GM12892 (cell line): Measurements from ENCODE around the gene APBB1IP.
"Not testable (repeated sequence)": the region's sequence is repeated elsewhere in the genome, so short reads cannot be mapped to it uniquely, and the experiment has no call there.

Experiments
- DNase-seq: peaks from one replicate; pipeline ENCODE4 v3.0.0; 2011; ENCODE audit not compliant: insufficient read length
- FAIRE-seq: peaks from 2 replicates; lab custom pipeline; 2011; peaks lifted over from hg19 to GRCh38; lab: Jason Lieb, UNC
- POLR2A ChIP-seq: IDR thresholded peaks from 2 replicates; pipeline ENCODE4 v1.6.1; 2011; ENCODE audit warnings: low read depth, low read length, control low read depth
- POLR2AphosphoS5 ChIP-seq: IDR thresholded peaks from 2 replicates; pipeline ENCODE4 v1.6.1; 2011; ENCODE audit warnings: low read depth, low read length, control low read depth
- TAF1 ChIP-seq: IDR thresholded peaks from 2 replicates; pipeline ENCODE4 v1.6.1; 2011; ENCODE audit warnings: low read depth, mild to moderate bottlenecking, control low read depth, low read length, borderline replicate concordance

The APBB1IP gene

DNA sequence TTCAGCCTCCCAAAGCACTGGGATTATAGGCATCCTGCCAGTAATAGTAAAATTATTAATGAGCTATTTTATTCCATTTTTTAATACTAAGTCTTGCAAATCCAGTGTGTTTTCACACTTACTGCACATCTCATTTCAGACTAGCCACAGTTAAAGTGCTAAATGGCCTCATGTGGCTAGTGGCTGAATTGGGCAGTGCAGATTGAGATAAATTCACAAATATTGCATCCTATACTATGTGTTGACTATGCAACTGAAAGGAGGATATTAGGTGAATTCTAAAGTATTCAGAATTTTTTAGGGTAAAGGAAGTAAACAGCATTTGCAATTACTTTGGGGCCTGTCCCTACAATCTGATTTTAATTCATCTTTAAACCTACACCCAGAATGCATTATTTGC, 10.2 kb downstream of the APBB1IP start:
- FAIRE-seq (peak; percentile 76), DNase-seq (no peak)
- TF ChIP-seq POLR2A (no peak), POLR2AphosphoS5 (no peak), TAF1 (no peak)

DNA sequence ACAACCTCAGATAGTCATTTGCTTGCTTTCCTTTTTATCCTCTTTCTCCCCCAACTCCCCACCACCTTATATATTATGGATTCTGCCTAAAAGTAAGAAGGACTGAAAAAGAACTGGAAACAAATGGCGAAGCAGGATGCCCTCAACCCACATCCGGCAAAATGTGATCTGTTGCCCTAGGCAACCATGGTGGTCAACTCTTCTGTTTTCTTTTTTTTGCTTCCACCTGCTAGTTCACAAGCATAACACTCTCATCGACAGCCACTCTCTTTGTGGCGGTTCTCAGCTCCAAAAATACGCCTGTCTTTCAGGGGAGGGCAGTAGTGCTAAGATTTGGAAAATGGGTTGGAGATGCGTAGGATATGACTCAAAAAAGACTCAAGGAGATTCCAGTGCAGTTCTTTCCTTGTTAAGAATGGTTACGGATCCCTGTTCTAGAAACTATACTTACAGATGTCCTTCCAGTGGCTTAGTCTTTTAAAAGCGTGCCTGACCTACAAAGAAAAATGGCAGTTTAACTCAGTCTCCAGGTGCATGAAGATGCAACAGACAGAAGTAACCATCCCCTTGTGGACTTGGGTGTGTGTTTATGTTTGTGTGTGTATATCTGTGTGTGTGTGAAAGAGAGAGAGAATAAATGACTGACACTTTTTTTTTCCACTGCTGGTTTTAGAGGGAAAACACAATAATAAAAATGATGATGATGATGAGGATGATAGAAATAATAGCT, 10.7 kb downstream of the APBB1IP start:
- no peak for DNase-seq
- TF ChIP-seq POLR2AphosphoS5, result no peak
- no peak for TF ChIP-seq POLR2A
- TF ChIP-seq TAF1, result no peak
- peak; percentile 95 for FAIRE-seq

DNA sequence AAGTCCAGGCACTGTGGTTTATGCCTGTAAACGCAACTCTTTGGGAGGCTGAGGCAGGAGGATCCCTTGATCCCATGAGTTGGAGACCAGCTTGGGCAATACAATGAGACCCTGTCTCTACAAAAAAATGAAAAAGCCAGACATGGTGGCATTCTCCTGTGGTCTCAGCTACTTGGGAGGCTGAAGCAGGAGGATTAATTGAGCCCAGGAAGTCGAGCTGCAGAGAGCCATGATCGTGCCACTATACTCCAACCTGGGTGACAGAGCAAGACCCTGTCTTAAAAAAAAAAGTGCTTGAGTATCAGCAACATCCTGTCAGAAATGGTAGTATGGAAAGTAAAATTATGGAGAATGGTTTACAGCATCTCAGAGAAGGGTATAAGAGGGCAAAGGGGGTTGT, 11.6 kb downstream of the APBB1IP start:
- DNase-seq, result no peak
- TF ChIP-seq POLR2AphosphoS5 (no peak), POLR2A (no peak), TAF1 (no peak)
- FAIRE-seq, result peak; percentile 89

DNA sequence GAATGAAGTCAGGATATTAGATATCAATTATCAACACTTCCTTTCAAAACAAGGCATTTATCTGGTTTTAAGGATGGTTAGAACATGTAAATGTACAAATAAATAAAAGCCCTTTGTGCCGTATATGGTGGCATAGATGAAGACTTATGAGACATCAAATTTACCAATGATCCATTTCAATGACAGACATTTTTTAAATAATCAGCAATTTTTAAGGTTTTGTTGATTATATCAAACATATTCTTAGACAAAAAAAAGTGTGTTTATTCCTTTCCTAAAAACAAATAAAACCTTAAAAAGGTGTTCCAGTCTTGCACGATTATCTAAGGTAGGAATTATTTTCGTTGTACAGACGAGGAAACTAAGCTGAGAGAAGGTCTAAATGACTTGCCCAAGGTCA, 13.8 kb downstream of the APBB1IP start:
- FAIRE-seq (no peak), DNase-seq (no peak)
- no peak for TF ChIP-seq POLR2AphosphoS5
- TF ChIP-seq TAF1, result no peak
- TF ChIP-seq POLR2A, result no peak

DNA sequence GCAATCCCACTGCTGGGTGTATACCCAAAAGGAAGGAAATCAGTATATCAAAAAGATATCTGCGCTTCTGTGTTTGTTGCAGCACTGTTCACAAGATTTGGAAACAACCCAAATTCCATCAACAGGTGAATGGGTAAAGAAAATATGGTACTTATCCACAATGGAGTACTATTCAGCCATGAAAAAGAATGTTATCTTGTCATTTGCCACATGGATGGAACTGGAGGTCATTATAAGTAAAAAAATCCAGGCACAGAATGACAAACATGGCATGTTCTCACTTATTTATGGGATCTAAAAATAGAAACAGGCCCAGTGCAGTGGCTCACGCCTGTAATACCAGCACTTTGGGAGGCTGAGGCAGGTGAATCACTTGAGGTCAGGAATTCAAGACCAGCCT, 15.7 kb downstream of the APBB1IP start:
- DNase-seq, result no peak
- TF ChIP-seq POLR2A, result no peak
- no peak for TF ChIP-seq POLR2AphosphoS5
- no peak for TF ChIP-seq TAF1
- FAIRE-seq, result no peak

DNA sequence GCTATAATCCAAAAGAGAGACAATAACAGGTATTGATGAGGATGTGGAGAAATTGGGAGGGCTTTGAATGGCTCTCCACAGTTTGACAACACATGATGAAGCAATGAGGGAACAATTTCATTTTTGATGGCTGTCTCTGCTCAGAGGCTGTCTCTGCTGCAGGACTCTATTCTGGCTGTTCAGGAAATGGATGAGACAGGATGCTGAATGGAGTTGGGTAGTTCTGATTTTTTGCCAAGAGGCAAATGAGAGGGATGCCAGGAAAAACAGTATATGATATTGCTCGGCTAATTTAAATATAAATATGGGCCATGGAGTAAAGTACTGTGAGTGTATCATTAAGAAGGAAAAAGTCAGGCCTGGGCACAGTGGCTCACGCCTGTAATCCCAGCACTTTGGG, 16.8 kb downstream of the APBB1IP start:
- FAIRE-seq (peak; percentile 5), DNase-seq (no peak)
- TF ChIP-seq POLR2AphosphoS5, result no peak
- TF ChIP-seq POLR2A, result no peak
- no peak for TF ChIP-seq TAF1

DNA sequence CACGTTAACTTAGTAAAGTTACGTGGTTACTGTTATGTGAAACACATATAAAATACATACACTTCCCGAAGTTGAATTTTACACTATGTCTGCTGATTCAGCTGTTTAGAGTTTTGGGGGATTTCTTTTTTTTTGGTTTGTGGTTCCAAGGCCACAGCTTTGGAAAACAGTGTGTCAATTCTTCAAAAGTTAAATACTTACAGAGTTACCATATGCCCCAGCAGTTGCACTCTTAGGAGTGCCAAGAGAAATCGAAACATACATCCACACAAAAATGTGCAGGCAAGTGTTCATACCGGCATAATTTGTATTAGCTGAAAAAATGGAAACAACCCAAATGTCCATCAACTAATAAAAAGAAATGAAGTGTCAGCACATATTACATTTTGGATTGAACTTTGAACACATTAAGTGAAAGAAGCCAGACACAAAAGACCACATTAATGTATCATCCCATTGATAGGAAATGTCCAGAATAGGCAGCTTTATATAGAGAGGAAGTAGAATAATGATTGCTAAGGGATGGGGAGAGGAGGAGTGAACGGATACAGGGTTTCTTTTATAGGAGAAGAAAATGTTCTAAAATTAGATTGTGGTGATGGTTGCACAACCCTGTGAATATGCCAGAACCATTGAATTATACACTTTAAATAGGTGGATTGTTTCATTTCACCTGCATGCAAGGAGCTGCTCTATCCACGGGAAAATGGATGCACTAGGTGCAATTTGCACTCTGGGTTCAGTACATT, 17.6 kb downstream of the APBB1IP start:
- TF ChIP-seq TAF1 (no peak), POLR2AphosphoS5 (no peak), POLR2A (no peak)
- DNase-seq (no peak), FAIRE-seq (peak; percentile 82)

DNA sequence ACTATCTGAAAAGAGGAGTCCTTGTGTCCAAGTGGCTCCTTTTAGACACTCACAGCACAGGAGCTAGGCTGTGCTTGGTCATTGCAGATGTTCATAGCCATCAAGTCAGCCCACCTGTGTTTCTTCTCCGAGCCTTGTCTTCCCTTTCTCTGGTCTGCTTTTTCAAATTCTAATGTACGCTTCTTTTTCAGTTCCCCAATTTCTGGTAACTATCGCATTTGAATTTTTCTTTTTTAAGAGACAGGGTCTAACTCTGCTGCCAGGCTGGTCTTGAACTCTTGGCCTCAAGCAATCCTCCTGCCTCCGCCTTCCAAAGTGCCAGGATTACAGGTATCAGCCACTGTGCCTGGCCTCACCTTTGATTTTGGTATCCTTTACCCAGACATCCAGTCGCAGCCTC, 18.9 kb downstream of the APBB1IP start:
- FAIRE-seq (peak; percentile 99), DNase-seq (no peak)
- TF ChIP-seq POLR2AphosphoS5, result no peak
- TF ChIP-seq POLR2A, result no peak
- no peak for TF ChIP-seq TAF1

DNA sequence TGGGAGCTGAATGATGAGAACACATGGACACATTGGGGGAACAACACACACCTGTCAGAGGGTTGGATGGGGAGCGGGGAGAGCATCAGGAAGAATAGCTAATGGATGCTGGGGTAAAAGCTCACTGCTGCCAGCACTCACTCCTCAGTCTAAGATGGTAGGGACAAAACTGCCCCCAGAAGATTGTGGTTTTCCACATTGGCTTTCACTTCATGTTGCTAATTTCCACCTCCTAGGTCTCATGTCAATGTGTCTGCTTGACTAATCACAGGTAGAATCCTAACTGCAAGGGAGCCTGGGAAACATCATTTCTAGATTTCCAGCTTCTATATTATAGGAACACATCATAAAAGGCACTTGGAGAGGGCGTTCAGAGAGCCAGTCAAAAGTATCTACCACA, 22.6 kb downstream of the APBB1IP start:
- FAIRE-seq, result no peak

DNA sequence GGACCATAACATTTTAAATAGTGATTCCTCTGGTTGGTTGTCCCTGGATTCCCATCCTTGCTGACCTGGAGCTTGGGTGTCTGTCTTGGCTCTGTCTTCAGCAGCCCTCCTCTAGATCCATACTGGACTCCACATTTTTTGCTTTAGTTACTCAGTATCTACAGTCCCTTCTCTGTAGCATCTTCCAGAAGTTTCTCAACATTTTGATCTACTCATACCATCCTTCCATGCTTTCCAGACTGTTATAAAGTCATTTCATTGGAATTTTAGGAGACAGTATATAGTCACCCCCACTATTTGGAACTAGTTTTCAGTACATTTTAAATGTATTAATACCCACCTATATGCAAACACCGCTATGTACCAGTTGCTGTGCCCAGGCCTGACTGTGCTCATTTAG, 25.8 kb downstream of the APBB1IP start:
- no peak for TF ChIP-seq POLR2A
- TF ChIP-seq TAF1, result no peak
- TF ChIP-seq POLR2AphosphoS5, result no peak
- DNase-seq (no peak), FAIRE-seq (no peak)

More for the DNA sequence above, 22.6 kb downstream of the APBB1IP start:
- TF ChIP-seq POLR2A, result no peak
- no peak for TF ChIP-seq POLR2AphosphoS5
- no peak for TF ChIP-seq TAF1
- DNase-seq, result no peak

DNA sequence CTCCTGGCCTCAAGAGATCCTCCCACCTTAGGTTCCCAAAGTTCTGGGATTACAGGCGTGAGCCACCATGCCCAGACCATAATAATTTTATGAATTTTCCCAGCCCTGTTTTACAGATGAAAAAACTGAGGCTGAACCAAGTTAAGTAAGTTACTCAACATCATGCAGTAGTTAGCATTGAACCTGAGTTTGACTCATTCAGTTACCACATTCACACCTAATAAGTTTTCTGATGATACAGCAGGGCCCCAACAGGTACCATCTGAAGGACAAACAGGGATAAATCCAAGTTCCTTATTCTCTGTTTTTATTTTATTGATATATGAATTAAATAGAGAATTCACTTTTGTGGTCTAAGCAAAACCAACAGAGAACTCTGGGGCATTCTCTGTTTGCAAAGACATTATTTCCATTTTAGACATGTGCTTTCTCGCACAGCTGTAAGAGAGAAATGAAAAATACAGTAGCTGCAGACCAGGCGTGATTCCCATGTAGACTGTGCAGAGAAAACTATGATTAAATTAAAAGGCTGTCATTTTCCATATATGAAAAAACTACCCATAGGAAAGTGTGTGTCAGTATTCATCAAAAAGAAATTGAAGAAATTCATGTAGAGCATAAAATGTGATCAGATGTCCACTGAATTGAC, 26.6 kb downstream of the APBB1IP start:
- no peak for DNase-seq
- TF ChIP-seq TAF1 (no peak), POLR2AphosphoS5 (no peak), POLR2A (no peak)
- peak; percentile 36 for FAIRE-seq

DNA sequence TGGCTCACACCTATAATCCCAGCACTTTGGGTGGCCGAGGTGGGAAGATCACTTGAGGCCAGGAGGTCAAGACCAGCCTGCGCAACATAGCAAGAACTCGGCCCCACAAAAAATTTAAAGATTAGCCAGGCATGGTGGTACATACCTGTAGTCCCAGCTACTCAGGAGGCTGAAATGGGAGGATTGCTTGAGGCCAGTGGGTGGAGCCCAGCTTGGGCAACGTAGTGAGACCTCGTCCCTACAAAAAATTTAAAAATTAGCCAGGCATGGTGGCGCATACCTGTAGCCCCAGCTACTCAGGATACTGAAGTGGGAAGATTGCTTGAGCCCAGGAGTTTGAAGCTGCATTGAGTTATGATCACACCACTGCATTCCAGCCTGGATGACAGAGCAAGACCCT, 28.4 kb downstream of the APBB1IP start:
- DNase-seq, FAIRE-seq: not testable (repeated sequence)
